Astrocyte (in vitro differentiated cells and primary cell): ENCODE measurements around the gene IDH2. TPM values are rescaled to one million over a fixed set of nuclear protein-coding genes. Genes with fewer than 3 reads are reported as not detected.
A peak's percentile ranks its signal among the peaks of the same experiment; 100 is the strongest.
"Not testable (repeated sequence)": the region's sequence is repeated elsewhere in the genome, so short reads cannot be mapped to it uniquely, and the experiment has no call there.

Experiments
- DNase-seq: peaks from one replicate; pipeline ENCODE4 v3.0.0-alpha.2; 2010; ENCODE audit warnings: low read depth
- FAIRE-seq: peaks from 2 replicates; lab custom pipeline; 2011; peaks lifted over from hg19 to GRCh38; lab: Jason Lieb, UNC
- H2AFZ ChIP-seq: 2 replicates; pipeline ENCODE4 v1.6.0; 2012; ENCODE audit warnings: low read depth, low read length, inconsistent platforms
- H3K27ac ChIP-seq: 2 replicates; pipeline ENCODE4 v1.5.1; 2011; ENCODE audit warnings: low read depth, low read length, inconsistent platforms
- H3K27me3 ChIP-seq: 2 replicates; pipeline ENCODE4 v1.6.0; 2011; ENCODE audit warnings: low read length, inconsistent platforms; ENCODE audit not compliant: insufficient read depth
- H3K36me3 ChIP-seq: 2 replicates; pipeline ENCODE4 v1.5.1; 2011; ENCODE audit warnings: low read length, inconsistent platforms; ENCODE audit not compliant: insufficient read depth
- H3K4me1 ChIP-seq: 2 replicates; pipeline ENCODE4 v1.5.1; 2011; ENCODE audit warnings: low read length, inconsistent platforms; ENCODE audit not compliant: insufficient read depth
- H3K4me2 ChIP-seq: 2 replicates; pipeline ENCODE4 v1.6.0; 2012; ENCODE audit warnings: low read length, inconsistent platforms
- H3K4me3 ChIP-seq: 2 replicates; pipeline ENCODE4 v1.5.1; 2011; ENCODE audit warnings: low read depth, mild to moderate bottlenecking, low read length, inconsistent platforms; ENCODE audit not compliant: insufficient read depth
- H3K79me2 ChIP-seq: 2 replicates; pipeline ENCODE4 v1.6.0; 2012; ENCODE audit warnings: mild to moderate bottlenecking, low read length, inconsistent platforms; ENCODE audit not compliant: insufficient read depth
- H3K9ac ChIP-seq: 2 replicates; pipeline ENCODE4 v1.6.0; 2012; ENCODE audit warnings: mild to moderate bottlenecking, low read length, inconsistent platforms
- H3K9me3 ChIP-seq: 2 replicates; pipeline ENCODE4 v1.5.1; 2012; ENCODE audit warnings: low read depth, mild to moderate bottlenecking, low read length, inconsistent platforms; ENCODE audit not compliant: insufficient read depth
- H4K20me1 ChIP-seq: 2 replicates; pipeline ENCODE4 v1.6.0; 2012; ENCODE audit warnings: low read length, inconsistent platforms; ENCODE audit not compliant: insufficient read depth
- H3K27ac Mint-ChIP-seq: one replicate; pipeline ENCODE4 v1.8.0; 2021; ENCODE audit warnings: mild to moderate bottlenecking, mixed read lengths; ENCODE audit not compliant: unreplicated experiment
- H3K27me3 Mint-ChIP-seq: one replicate; pipeline ENCODE4 v1.8.0; 2021; ENCODE audit warnings: low read depth, mixed read lengths; ENCODE audit not compliant: unreplicated experiment
- H3K36me3 Mint-ChIP-seq: one replicate; pipeline ENCODE4 v1.8.0; 2021; ENCODE audit warnings: low read depth, mixed read lengths; ENCODE audit not compliant: unreplicated experiment
- H3K4me1 Mint-ChIP-seq: one replicate; pipeline ENCODE4 v1.8.0; 2021; ENCODE audit warnings: low read depth, mixed read lengths; ENCODE audit not compliant: unreplicated experiment
- H3K4me3 Mint-ChIP-seq: one replicate; pipeline ENCODE4 v1.8.0; 2021; ENCODE audit warnings: mild to moderate bottlenecking, moderate library complexity, mixed read lengths; ENCODE audit not compliant: unreplicated experiment
- H3K9me3 Mint-ChIP-seq: one replicate; pipeline ENCODE4 v1.8.0; 2021; ENCODE audit warnings: mild to moderate bottlenecking, mixed read lengths; ENCODE audit not compliant: unreplicated experiment
- CTCF ChIP-seq: IDR thresholded peaks from 2 replicates; pipeline ENCODE4 v1.5.1; 2011; ENCODE audit warnings: low read depth, mild to moderate bottlenecking, inconsistent platforms, low read length, moderate library complexity; ENCODE audit not compliant: insufficient read depth
- EZH2 ChIP-seq: IDR thresholded peaks from 2 replicates; pipeline ENCODE4 v1.6.1; 2012; ENCODE audit warnings: mild to moderate bottlenecking, low read length, inconsistent platforms; ENCODE audit not compliant: insufficient read depth
- total RNA-seq: library from RNA; stranded (reverse); gene quantifications from 2 replicates; pipeline ENCODE4 v1.2.1, GENCODE V29; 2021

The IDH2 gene
- total RNA-seq, 1 donor from 2014 or later: 76.6 TPM

GRCh38 chr15:90142216-90143165 lies 40.2 kb upstream of the IDH2 start:
- Histone ChIP-seq H3K27me3 (no peaks in the 10 kb centered on the region), H3K9ac (no peak overlapping the region), H4K20me1 (no peaks in the 10 kb centered on the region), H3K4me1 (peaks cover 6% of the 10 kb centered on the region), H3K79me2 (no peaks in the 10 kb centered on the region), H3K4me3 (no peak overlapping the region), H3K9me3 (no peaks in the 10 kb centered on the region), H3K4me2 (peak overlapping the region; percentile 48), H2AFZ (peak overlapping the region; percentile 72), H3K36me3 (no peaks in the 10 kb centered on the region), H3K27ac (no peak overlapping the region)
- Mint-ChIP-seq H3K27ac (no peak overlapping the region), H3K27me3 (no peaks in the 10 kb centered on the region), H3K4me1 (peaks cover 14% of the 10 kb centered on the region), H3K36me3 (no peaks in the 10 kb centered on the region), H3K9me3 (no peaks in the 10 kb centered on the region), H3K4me3 (no peak overlapping the region)
- TF ChIP-seq CTCF: no peak
- no peak for TF ChIP-seq EZH2
- FAIRE-seq (no peak), DNase-seq (no peak)

GRCh38 chr15:90141646-90142045 lies 39.4 kb upstream of the IDH2 start:
- Histone ChIP-seq H3K27me3 (no peaks in the 10 kb centered on the region), H3K4me1 (peaks cover 6% of the 10 kb centered on the region), H4K20me1 (no peaks in the 10 kb centered on the region), H3K36me3 (no peaks in the 10 kb centered on the region), H3K79me2 (no peaks in the 10 kb centered on the region), H2AFZ (peak overlapping the region; percentile 72), H3K27ac (no peak overlapping the region), H3K4me3 (no peak overlapping the region), H3K9ac (no peak overlapping the region), H3K9me3 (no peaks in the 10 kb centered on the region), H3K4me2 (peak overlapping the region; percentile 48)
- FAIRE-seq (no peak), DNase-seq (peak; percentile 50)
- H3K27ac Mint-ChIP-seq: no peak overlapping the region
- H3K4me1 Mint-ChIP-seq: peaks cover 14% of the 10 kb centered on the region
- TF ChIP-seq CTCF: no peak
- no peak for TF ChIP-seq EZH2
- H3K27me3 Mint-ChIP-seq: no peaks in the 10 kb centered on the region
- no peaks in the 10 kb centered on the region for H3K36me3 Mint-ChIP-seq
- peak overlapping the region; percentile 43 for H3K4me3 Mint-ChIP-seq
- no peaks in the 10 kb centered on the region for H3K9me3 Mint-ChIP-seq

GRCh38 chr15:90139549-90139948 lies 37.3 kb upstream of the IDH2 start:
- H2AFZ ChIP-seq, H3K27ac ChIP-seq, H4K20me1 ChIP-seq, H3K79me2 ChIP-seq, H3K27me3 ChIP-seq, H3K27ac Mint-ChIP-seq, H3K9me3 ChIP-seq, H3K36me3 ChIP-seq, H3K36me3 Mint-ChIP-seq, H3K4me1 ChIP-seq, H3K9me3 Mint-ChIP-seq, H3K9ac ChIP-seq, H3K27me3 Mint-ChIP-seq, H3K4me2 ChIP-seq, FAIRE-seq, H3K4me3 Mint-ChIP-seq, H3K4me3 ChIP-seq, DNase-seq: not testable (repeated sequence)
- peaks cover 14% of the 10 kb centered on the region for H3K4me1 Mint-ChIP-seq
